IMR-90 (cell line): ENCODE data around the gene BRD1. TPM values are rescaled to one million over a fixed set of nuclear protein-coding genes. Genes with fewer than 3 reads are reported as not detected.

Experiments used
- ATAC-seq: fragments of 200-7000 bp; cut with Tn5 transposase; 2 replicates; pipeline ENCODE4 v1.9.1; 2020; ENCODE audit warnings: low read depth, mild to moderate bottlenecking, moderate library complexity
- BruUV-seq: library from RNA; stranded (reverse); fragments of 400-500 nt; replicated peaks from 2 replicates; lab custom pipeline; 2021; lab: Mats Ljungman, UMichigan
- CTCF ChIA-PET: fragments of 300-600 bp; formaldehyde crosslinking; extraction: SDS; loops from one replicate; lab custom pipeline; 2021; ENCODE audit warnings: antibody characterized with exemption; lab: Yijun Ruan, JAX
- POLR2A ChIA-PET: fragments of 300-600 bp; sonication (Branson Sonifier 250); formaldehyde crosslinking; loops from one replicate; lab custom pipeline; 2022; ENCODE audit warnings: antibody characterized with exemption; ENCODE audit not compliant: unreplicated experiment; lab: Charles Lee
- DNase-seq: peaks from one replicate; pipeline ENCODE4 v3.0.0; 2013
- H2AFZ ChIP-seq: replicated peaks from 2 replicates; pipeline ENCODE3; 2013; ENCODE audit warnings: low read length, mild to moderate bottlenecking; ENCODE audit not compliant: poor library complexity
- H2AK5ac ChIP-seq: 2 replicates; pipeline ENCODE4 v1.6.1; 2013; ENCODE audit warnings: low read depth, low read length, inconsistent platforms
- H2AK9ac ChIP-seq: replicated peaks from 2 replicates; pipeline ENCODE3; 2013; ENCODE audit warnings: mild to moderate bottlenecking, low read depth, low read length, moderate library complexity; ENCODE audit not compliant: poor library complexity
- H2BK120ac ChIP-seq: 2 replicates; pipeline ENCODE4 v1.6.1; 2013; ENCODE audit warnings: low read depth, low read length, inconsistent platforms
- H2BK15ac ChIP-seq: 3 replicates; pipeline ENCODE4 v1.6.1; 2013; ENCODE audit warnings: low read depth, low read length, inconsistent platforms
- H2BK20ac ChIP-seq: 2 replicates; pipeline ENCODE4 v1.6.1; 2013; ENCODE audit warnings: low read depth, mild to moderate bottlenecking, inconsistent platforms, low read length, moderate library complexity
- H2BK5ac ChIP-seq: 2 replicates; pipeline ENCODE4 v1.6.1; 2013; ENCODE audit warnings: mild to moderate bottlenecking, low read depth, low read length, inconsistent platforms; ENCODE audit not compliant: poor library complexity, severe bottlenecking
- H3K14ac ChIP-seq: replicated peaks from 2 replicates; pipeline ENCODE4 v1.6.1; 2013; ENCODE audit warnings: low read depth, low read length, inconsistent platforms
- H3K18ac ChIP-seq: 2 replicates; pipeline ENCODE4 v1.6.1; 2013; ENCODE audit warnings: low read depth, low read length, control low read depth
- H3K23ac ChIP-seq: 2 replicates; pipeline ENCODE4 v1.6.1; 2013; ENCODE audit warnings: low read depth, low read length, inconsistent platforms
- H3K27ac ChIP-seq: 2 replicates; pipeline ENCODE4 v1.5.1; 2013; ENCODE audit warnings: mild to moderate bottlenecking, control low read depth, low read length; ENCODE audit not compliant: insufficient read depth
- H3K27me3 ChIP-seq: 2 replicates; pipeline ENCODE4 v1.6.1; 2013; ENCODE audit warnings: low read length; ENCODE audit not compliant: control insufficient read depth, insufficient read depth
- H3K36me3 ChIP-seq: 2 replicates; pipeline ENCODE4 v1.6.1; 2013; ENCODE audit warnings: low read length, mixed read lengths; ENCODE audit not compliant: control insufficient read depth, insufficient read depth
- H3K4ac ChIP-seq: 2 replicates; pipeline ENCODE4 v1.6.1; 2013; ENCODE audit warnings: low read depth, low read length, inconsistent platforms
- H3K4me1 ChIP-seq: 2 replicates; pipeline ENCODE4 v1.6.1; 2013; ENCODE audit warnings: low read length, mixed read lengths; ENCODE audit not compliant: control insufficient read depth, insufficient read depth
- H3K4me2 ChIP-seq: 2 replicates; pipeline ENCODE4 v1.6.1; 2013; ENCODE audit warnings: low read depth, mild to moderate bottlenecking, control low read depth, low read length, moderate library complexity
- H3K4me3 ChIP-seq: 2 replicates; pipeline ENCODE4 v1.5.1; 2013; ENCODE audit warnings: low read depth, mild to moderate bottlenecking, control low read depth, low read length, moderate library complexity; ENCODE audit not compliant: insufficient read depth
- H3K56ac ChIP-seq: 2 replicates; pipeline ENCODE4 v1.6.1; 2013; ENCODE audit warnings: low read length, inconsistent platforms; ENCODE audit not compliant: insufficient read depth; ENCODE audit errors: extremely low read depth
- H3K79me1 ChIP-seq, 2 experiments: 2 replicates each; pipeline ENCODE4 v1.6.1; 2013; ENCODE audit warnings: low read length in 2 of 2, inconsistent platforms in 1 of 2, low read depth in 1 of 2
- H3K9ac ChIP-seq: 2 replicates; pipeline ENCODE4 v1.6.1; 2013; ENCODE audit warnings: low read depth, low read length, control low read depth
- H3K9me1 ChIP-seq: 2 replicates; pipeline ENCODE4 v1.6.1; 2013; ENCODE audit warnings: low read length, inconsistent platforms; ENCODE audit not compliant: insufficient read depth
- H3K9me3 ChIP-seq: 2 replicates; pipeline ENCODE4 v1.6.1; 2013; ENCODE audit warnings: low read length; ENCODE audit not compliant: control insufficient read depth, insufficient read depth
- H4K20me1 ChIP-seq: 2 replicates; pipeline ENCODE4 v1.6.1; 2013; ENCODE audit warnings: low read length, inconsistent platforms; ENCODE audit not compliant: insufficient read depth
- H4K5ac ChIP-seq: 2 replicates; pipeline ENCODE4 v1.6.1; 2013; ENCODE audit warnings: mild to moderate bottlenecking, low read depth, low read length, control low read depth
- H4K8ac ChIP-seq, 2 experiments: 2 replicates each; pipeline ENCODE4 v1.6.1; 2013; ENCODE audit warnings: low read depth in 2 of 2, low read length in 2 of 2, control low read depth in 1 of 2, inconsistent platforms in 1 of 2
- H4K91ac ChIP-seq: 2 replicates; pipeline ENCODE4 v1.6.1; 2013; ENCODE audit warnings: low read depth, low read length, inconsistent platforms; ENCODE audit not compliant: insufficient read depth
- BHLHE40 ChIP-seq: fragments of 150-350 bp; IDR thresholded peaks from 2 replicates; pipeline ENCODE4 v1.6.1; 2016; ENCODE audit warnings: mild to moderate bottlenecking, low read depth, low read length
- CEBPB ChIP-seq: IDR thresholded peaks from 2 replicates; pipeline ENCODE4 v1.6.1; 2012; ENCODE audit warnings: low read depth, low read length, improper control_type of control experiment
- FOS ChIP-seq: fragments of 150-350 bp; IDR thresholded peaks from 2 replicates; pipeline ENCODE4 v1.6.1; 2016; ENCODE audit warnings: low read depth, low read length
- MAFK ChIP-seq: IDR thresholded peaks from 2 replicates; pipeline ENCODE4 v1.6.1; 2012; ENCODE audit warnings: low read depth, low read length, improper control_type of control experiment
- MXI1 ChIP-seq: IDR thresholded peaks from 2 replicates; pipeline ENCODE4 v1.6.1; 2012; ENCODE audit warnings: low read depth, mild to moderate bottlenecking, low read length, moderate library complexity, borderline replicate concordance
- POLR2A ChIP-seq: IDR thresholded peaks from 2 replicates; pipeline ENCODE4 v1.6.1; 2012; ENCODE audit warnings: mild to moderate bottlenecking, low read depth, low read length
- RAD21 ChIP-seq: IDR thresholded peaks from 2 replicates; pipeline ENCODE4 v1.6.1; 2012; ENCODE audit warnings: low read length, improper control_type of control experiment
- RCOR1 ChIP-seq: IDR thresholded peaks from 2 replicates; pipeline ENCODE4 v1.6.1; 2012; ENCODE audit warnings: mild to moderate bottlenecking, low read length, improper control_type of control experiment; ENCODE audit not compliant: insufficient replicate concordance
- RFX5 ChIP-seq: IDR thresholded peaks from 2 replicates; pipeline ENCODE4 v1.8.0; 2012; ENCODE audit warnings: low read depth, mild to moderate bottlenecking, low read length, moderate library complexity
- SMC3 ChIP-seq: fragments of 150-350 bp; IDR thresholded peaks from 2 replicates; pipeline ENCODE4 v1.6.1; 2016; ENCODE audit warnings: low read depth, mild to moderate bottlenecking, antibody characterized with exemption, low read length, moderate library complexity
- WGBS, 2 experiments: methylation state at CpG; one replicate each; pipeline versions ENCODE4 v1.1.5 to v1.1.7; 2013; ENCODE audit warnings: missing lambda C conversion rate in 2 of 2; ENCODE audit not compliant: insufficient read length in 1 of 2; ENCODE audit errors: extremely low coverage in 2 of 2; 5-methylcytosine and 5-hydroxymethylcytosine counted together
- dilution Hi-C: fragments of 300-500 bp; cut with HindIII; formaldehyde crosslinking; loops from one replicate; pipeline ENCODE4 v1.14.3; 2018; ENCODE audit warnings: low sequenced_read_pairs; ENCODE audit not compliant: unreplicated experiment
- in situ Hi-C: fragments of 300-500 bp; cut with MboI; formaldehyde crosslinking; loops from 3 replicates; pipeline ENCODE4 v1.14.3; 2019; ENCODE audit warnings: low sequenced_read_pairs, inconsistent platforms, mixed read lengths
- intact Hi-C: fragments of 100-400 bp; cut with micrococcal nuclease; formaldehyde crosslinking; loops from 2 replicates; pipeline ENCODE4 v1.10.0; 2022
- polyA plus RNA-seq, 3 experiments: library from polyadenylated mRNA; depleted of rRNA; stranded (reverse); fragments of >200 nt; gene quantifications; 2 replicates each; pipeline ENCODE4 v1.2.3, GENCODE V29; 2012; ENCODE audit warnings: low replicate concordance in 1 of 3
- total RNA-seq: library from RNA; depleted of rRNA; stranded (reverse); fragments of >200 nt; gene quantifications from 2 replicates; pipeline ENCODE4 v1.2.3, GENCODE V29; 2012
- TF ChIP-seq, protein P1 (sequence below): conservative IDR thresholded peaks from 2 replicates; pipeline ENCODE4 v1.5.1; 2012; ENCODE audit warnings: mild to moderate bottlenecking, low read depth, low read length, improper control_type of control experiment
- TF ChIP-seq, protein P2 (sequence below): fragments of 150-350 bp; IDR thresholded peaks from 2 replicates; pipeline ENCODE4 v1.6.1; 2017; ENCODE audit warnings: mild to moderate bottlenecking, antibody characterized with exemption, low read length, low read depth

BRD1 gene
- total and polyA plus RNA-seq, 2 of the 4 experiments (the other 2 are of a cell fraction) = 10.0 to 10.6 TPM

- ATAC-seq (no peak), DNase-seq (no peak)
- Histone ChIP-seq H3K27me3 (no peaks in the 10 kb centered on the region), H2BK5ac (no peak overlapping the region), H2AK9ac (no peak overlapping the region), H4K8ac (no peak overlapping the region), H2AK5ac (no peak overlapping the region), H3K36me3 (peaks cover 67% of the 10 kb centered on the region), H2BK15ac (no peak overlapping the region), H3K9ac (no peak overlapping the region), H3K18ac (no peak overlapping the region), H3K9me3 (no peaks in the 10 kb centered on the region), H2BK120ac (no peak overlapping the region), H3K14ac (no peak overlapping the region), H3K23ac (no peak overlapping the region), H2BK20ac (no peak overlapping the region), H3K56ac (no peak overlapping the region), H3K4me3 (no peak overlapping the region), H3K4ac (no peak overlapping the region), H2AFZ (no peak overlapping the region), H3K4me2 (no peak overlapping the region), H3K79me1 (peaks cover 25 to 81% of the 10 kb centered on the region in 2 experiments), H3K9me1 (no peaks in the 10 kb centered on the region; the same call in 1 of the 2 replicates), H3K27ac (no peak overlapping the region), H4K20me1 (peaks cover 88% of the 10 kb centered on the region), H4K5ac (no peak overlapping the region), H3K4me1 (peaks cover 14% of the 10 kb centered on the region), H4K91ac (no peak overlapping the region)
- CTCF ChIA-PET = interaction anchor here (0.6 kb wide), 1 partner anchor 230 kb away, joined by 5 read pairs; no protein-coding TSS in a partner anchor
- no peak for TF ChIP-seq MXI1
- TF ChIP-seq BHLHE40 = no peak
- no peak for TF ChIP-seq RFX5
- no peak for TF ChIP-seq CEBPB
- no peak for TF ChIP-seq SMC3
- no peak for TF ChIP-seq FOS
- TF ChIP-seq, protein P1, sequence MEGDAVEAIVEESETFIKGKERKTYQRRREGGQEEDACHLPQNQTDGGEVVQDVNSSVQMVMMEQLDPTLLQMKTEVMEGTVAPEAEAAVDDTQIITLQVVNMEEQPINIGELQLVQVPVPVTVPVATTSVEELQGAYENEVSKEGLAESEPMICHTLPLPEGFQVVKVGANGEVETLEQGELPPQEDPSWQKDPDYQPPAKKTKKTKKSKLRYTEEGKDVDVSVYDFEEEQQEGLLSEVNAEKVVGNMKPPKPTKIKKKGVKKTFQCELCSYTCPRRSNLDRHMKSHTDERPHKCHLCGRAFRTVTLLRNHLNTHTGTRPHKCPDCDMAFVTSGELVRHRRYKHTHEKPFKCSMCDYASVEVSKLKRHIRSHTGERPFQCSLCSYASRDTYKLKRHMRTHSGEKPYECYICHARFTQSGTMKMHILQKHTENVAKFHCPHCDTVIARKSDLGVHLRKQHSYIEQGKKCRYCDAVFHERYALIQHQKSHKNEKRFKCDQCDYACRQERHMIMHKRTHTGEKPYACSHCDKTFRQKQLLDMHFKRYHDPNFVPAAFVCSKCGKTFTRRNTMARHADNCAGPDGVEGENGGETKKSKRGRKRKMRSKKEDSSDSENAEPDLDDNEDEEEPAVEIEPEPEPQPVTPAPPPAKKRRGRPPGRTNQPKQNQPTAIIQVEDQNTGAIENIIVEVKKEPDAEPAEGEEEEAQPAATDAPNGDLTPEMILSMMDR = no peak
- TF ChIP-seq, protein P2, sequence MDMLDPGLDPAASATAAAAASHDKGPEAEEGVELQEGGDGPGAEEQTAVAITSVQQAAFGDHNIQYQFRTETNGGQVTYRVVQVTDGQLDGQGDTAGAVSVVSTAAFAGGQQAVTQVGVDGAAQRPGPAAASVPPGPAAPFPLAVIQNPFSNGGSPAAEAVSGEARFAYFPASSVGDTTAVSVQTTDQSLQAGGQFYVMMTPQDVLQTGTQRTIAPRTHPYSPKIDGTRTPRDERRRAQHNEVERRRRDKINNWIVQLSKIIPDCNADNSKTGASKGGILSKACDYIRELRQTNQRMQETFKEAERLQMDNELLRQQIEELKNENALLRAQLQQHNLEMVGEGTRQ = no peak
- no peak for TF ChIP-seq MAFK
- TF ChIP-seq POLR2A = no peak
- no peak for TF ChIP-seq RAD21
- TF ChIP-seq RCOR1 = no peak
- no TSS peak for BruUV-seq
- POLR2A ChIA-PET = no interaction called here
- in situ Hi-C loops (no loop called here), dilution Hi-C loops (no loop called here), intact Hi-C loops (no loop called here)
- 60% methylated on average over 2 of the region's 11 CpGs; no CpG with 5 or more reads in 1 of the 2 experiments for WGBS, 2 experiments
Measured at GRCh38 chr22:49788504-49788903, 39.2 kb downstream of the BRD1 start.
